Measurements from ENCODE around the gene FSTL4.

FSTL4 gene

GRCh38 chr5:133266527-133266878 is 345.8 kb downstream of the FSTL4 start:
- DNase-seq (ENCODE audit: low read depth in 2 of 2) = no peak

DNA sequence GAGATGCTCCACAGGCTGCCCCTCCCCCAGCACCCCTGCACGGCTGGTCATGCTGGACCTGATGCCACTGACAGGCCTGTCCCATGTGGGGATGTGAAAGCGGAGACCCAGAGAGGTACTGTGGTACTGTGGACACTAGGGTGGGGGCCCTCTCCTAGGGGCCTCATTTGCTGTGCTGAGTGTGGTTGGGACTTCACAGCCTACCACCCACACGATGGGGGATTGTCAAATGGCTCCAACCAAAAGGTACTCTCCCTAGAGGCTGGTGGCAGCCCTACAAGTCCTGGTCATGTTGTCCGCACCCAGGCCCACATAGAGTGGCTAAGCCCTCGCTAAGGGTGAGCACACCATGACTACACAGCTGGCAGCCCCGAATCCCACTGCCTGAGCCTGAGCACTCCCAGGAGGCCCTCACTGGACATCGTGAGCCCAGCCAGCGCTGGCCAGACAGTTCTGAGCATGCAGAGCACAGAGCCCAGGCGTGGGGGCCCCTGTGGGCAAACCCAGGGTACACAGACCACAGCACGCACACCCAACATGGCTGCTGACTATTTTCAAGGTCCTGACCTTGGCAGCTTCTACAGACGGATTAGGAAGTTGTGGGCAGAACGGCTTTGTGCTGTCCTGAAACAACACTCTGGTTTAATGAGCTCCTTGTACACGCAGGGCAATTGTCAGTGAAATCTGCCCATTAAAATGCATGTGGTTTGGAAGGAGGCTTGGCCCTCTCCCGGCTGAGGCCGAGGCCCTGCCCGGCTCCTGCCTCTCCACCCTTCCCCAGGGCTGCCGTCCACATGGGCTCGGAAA is 346.4 kb downstream of the FSTL4 start:
- DNase-seq (ENCODE audit: low read depth in 2 of 2) = no peak

DNA sequence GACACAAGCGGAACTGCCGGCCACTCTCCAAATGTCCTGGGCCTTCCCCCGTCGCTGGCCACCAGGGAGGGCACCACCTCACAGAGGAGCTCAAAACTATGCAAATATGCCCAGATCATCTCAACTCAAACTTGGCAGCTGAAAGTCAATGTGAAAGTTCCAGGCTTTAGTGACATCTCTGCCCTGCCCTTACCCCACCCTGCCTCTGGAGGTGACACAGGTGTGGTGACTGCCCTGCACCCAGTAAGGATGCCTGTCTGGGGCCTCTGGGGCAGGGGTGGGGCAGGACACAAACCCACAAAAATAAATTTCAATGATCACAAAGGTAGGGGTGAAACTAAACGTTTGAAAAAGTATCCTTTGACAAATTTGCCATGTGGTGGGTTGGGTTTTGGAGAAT is 347.1 kb downstream of the FSTL4 start:
- no peak for DNase-seq (ENCODE audit: low read depth in 2 of 2)

DNA sequence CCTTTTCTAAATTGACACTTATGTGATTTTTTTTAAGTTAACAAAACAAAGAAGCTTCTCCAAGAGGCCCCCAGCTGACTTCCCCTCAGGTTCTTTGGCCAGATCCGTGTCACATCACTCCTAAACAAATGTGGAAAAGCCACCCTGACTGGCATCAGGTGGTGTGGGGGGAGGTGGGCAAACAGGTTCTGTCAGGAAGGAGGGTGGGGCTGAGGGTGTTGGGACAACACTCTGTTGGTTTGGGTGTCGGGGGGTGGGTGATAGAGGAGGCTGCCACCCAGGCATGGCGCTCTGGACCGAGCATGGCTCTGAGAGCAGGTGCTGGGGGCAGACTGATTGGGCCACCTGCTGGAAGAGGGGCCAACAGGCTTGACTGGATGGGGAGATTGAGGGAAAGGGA is 349.7 kb downstream of the FSTL4 start:
- no peak for DNase-seq (ENCODE audit: low read depth in 2 of 2)

- DNase-seq (ENCODE audit: low read depth in 2 of 2) = no peak
Measured at GRCh38 chr5:133261993-133262392, 350.3 kb downstream of the FSTL4 start.

- no peak for DNase-seq (ENCODE audit: low read depth in 2 of 2)
Measured at GRCh38 chr5:133260715-133261114, 351.6 kb downstream of the FSTL4 start.

GRCh38 chr5:133259199-133259997 is 352.9 kb downstream of the FSTL4 start:
- DNase-seq (ENCODE audit: low read depth in 2 of 2) = no peak

DNA sequence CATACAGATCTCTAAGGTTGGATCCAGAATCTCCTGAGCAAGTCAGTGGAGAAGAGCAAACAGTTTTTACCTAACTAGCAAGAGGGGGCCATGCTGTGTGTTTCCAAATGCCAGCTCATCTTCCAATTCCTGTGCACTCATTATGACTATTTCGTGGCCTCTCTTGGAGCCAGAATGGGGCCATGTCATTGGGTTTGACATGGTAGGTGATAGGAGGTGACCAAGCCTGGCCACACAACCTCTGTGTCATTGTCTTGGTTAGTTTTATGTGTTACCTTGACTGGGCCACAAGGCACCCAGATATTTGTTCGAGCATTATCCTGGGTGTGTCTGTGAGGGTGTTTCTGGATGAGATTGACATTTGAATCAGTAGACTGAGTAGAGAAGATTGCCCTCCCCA is 354.4 kb downstream of the FSTL4 start:
- no peak for DNase-seq (ENCODE audit: low read depth in 2 of 2)

GRCh38 chr5:133256276-133256675 is 356.1 kb downstream of the FSTL4 start:
- no peak for DNase-seq (ENCODE audit: low read depth in 2 of 2)

DNA sequence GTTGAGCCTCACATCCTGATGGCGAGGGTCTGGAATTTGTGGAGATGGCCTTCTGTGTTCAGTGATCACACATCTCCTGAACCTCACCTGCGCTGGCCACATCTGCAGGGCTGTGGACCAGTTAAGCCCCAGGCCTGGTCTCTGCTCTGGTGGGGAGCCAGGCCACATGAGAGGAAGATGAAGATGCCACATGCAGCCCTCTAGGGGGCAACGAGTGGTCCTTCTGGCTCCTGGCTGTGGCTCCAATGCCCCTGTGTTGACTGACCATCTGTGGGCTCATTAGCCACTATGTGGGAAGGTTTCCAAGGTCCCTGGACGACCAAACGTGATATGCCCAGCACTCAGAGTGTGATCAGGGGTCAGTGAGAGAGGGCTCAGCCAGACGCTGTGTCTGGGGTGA is 357.5 kb downstream of the FSTL4 start:
- no peak for DNase-seq (ENCODE audit: low read depth in 2 of 2)

GRCh38 chr5:133253671-133254070 is 358.7 kb downstream of the FSTL4 start:
- no peak for DNase-seq (ENCODE audit: low read depth in 2 of 2)

- no peak for DNase-seq (ENCODE audit: low read depth in 2 of 2)
Measured at GRCh38 chr5:133253070-133253469, 359.3 kb downstream of the FSTL4 start.

DNA sequence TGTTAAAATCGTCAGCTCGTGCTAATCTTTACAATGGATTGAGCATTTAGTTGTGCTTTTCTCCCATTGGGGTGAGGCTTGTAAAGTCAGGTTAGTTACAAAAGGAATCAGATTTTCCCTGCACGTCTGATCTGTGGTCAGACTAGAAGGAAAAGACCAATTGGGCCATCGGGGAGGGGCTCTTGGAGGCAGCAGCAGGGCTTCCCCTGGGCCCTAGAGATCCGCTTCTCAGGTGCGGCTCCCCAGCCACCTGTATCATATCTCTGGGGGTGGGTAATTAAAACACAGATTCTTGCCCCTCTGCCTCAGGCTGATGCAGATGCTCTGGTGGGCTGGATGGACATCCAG is 360.2 kb downstream of the FSTL4 start:
- no peak for DNase-seq (ENCODE audit: low read depth in 2 of 2)

DNA sequence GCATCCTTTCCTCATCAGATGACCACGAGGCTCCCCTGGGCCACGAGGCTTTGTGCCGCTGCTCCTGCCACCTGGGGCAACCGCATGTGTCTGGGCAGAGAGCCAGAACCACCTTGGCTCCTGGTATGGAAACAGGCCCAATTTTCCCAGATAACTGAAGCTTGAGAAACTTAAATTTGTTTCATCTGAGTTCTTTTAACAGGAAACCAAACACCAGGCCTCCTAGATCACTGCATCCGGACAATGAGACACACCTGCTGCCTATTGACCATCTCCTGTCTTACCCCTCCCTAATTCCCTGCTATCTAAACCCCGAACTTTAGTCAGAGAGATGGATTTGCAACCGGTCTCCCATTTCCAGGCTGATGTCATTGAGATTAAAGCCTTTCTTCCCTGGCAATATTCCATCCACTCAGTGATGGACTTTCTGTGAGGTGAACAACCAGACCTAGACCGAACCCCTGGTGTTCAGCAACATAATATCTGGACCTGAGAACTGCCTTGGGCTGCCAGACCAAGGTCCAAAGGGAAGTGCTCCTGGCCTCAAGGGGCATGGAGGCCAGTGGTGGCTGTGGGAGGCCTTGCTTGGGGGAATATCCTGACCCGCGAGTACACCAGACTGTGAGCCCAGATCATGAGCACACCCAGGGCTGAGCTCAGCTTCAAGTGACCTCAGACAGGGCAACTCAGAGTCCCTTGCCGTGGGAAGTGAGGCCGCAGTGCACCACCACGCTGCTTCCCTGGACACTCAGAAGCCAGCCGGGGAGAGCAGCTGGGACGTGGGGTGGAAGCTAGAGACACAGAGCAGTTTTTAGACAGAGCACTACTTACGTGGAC is 360.8 kb downstream of the FSTL4 start:
- DNase-seq (ENCODE audit: low read depth in 2 of 2) = no peak

- DNase-seq (ENCODE audit: low read depth in 2 of 2) = no peak
Measured at GRCh38 chr5:133250527-133250926, 361.8 kb downstream of the FSTL4 start.

GRCh38 chr5:133249593-133249992 is 362.7 kb downstream of the FSTL4 start:
- no peak for DNase-seq (ENCODE audit: low read depth in 2 of 2)

DNA sequence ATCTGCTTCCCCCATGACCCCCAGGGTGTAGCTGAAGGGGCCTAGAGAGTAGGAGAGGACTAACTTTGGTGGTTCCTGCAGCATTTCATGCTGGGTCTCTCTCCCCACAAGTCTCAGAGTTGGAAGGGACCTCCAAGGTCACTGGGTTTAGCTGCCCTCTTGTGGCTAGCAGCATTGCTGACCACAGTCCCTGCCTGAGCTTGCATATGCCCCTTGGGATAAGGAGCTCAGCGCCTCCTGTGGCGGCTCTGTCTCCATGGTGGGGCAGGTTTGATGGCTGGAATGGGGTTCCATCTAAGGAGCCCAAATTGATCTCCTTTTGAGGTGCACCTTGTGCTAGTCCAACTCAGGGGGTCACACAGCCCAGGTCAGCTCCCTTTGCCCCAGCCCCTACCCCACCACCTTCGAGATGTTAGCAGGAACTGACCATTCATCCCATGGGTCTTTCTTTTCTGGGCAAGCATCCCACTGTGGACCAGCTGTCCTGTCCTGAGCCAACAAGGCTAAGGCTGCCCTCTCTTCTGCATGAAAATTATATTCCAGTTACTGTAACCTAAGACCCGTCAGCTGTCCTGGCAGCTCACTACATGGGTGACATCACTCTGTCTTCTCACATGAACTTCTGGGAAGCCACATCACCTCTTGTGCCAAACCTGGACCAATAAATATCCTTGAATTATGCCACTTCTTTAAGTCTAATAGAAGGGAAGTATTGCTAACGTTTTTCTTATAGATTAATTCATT is 364.3 kb downstream of the FSTL4 start:
- no peak for DNase-seq (ENCODE audit: low read depth in 2 of 2)

GRCh38 chr5:133247151-133247709 is 365.1 kb downstream of the FSTL4 start:
- DNase-seq (ENCODE audit: low read depth in 2 of 2) = no peak

DNA sequence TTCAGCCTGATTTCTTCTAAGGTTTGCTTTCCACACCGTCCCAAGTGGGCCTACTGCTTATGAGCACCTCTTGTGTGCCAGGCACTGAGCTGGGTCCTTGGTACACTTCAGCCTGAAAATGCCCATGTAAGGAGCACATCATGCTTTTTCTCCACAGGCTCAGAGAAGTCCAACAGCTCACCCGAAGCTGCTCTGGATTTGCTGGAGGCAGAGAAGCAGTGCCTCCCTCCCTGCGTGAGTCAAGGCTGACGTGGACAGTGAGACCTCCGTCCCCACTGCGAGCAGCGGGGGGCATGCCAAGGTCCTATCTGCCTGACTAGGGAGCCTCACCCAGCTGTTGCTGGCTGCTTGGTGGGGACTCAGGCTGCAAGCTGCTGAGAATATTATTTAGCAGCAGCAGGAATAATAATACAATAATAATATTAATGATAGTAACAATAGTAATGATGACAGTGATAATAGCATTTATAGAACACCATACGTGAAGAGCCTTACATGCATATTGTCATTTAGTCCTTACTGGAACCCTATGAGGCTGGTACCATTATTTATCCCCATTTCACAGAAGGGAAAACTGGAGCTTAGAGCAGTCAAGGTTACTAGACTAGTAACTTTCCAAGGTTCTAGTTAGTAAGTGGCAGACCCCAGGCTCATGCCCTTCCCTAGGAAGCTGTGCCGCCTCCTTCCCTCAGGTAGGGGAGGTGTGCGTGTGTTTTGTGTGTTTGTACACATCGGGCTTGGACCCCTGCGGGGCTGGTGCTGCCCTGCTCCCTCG is 365.8 kb downstream of the FSTL4 start:
- no peak for DNase-seq (ENCODE audit: low read depth in 2 of 2)

GRCh38 chr5:133246053-133246370 is 366.3 kb downstream of the FSTL4 start:
- DNase-seq (ENCODE audit: low read depth in 2 of 2) = no peak
